Body of pancreas (tissue), 4 donors: ENCODE measurements around the gene TC2N. TPM values are rescaled to one million over a fixed set of nuclear protein-coding genes. Genes with fewer than 3 reads are reported as not detected.

Experiments used
- ATAC-seq: fragments of 150-250 bp; one replicate; pipeline ENCODE4 v1.9.1; 2016
- DNase-seq, 4 donors: peaks; one replicate each; pipeline ENCODE4 v3.0.0-alpha.2; 2019
- H3K27ac ChIP-seq, 4 donors: fragments of 200-600 bp; sonication (generic); 1 replicate in 3 of 4; 2 replicates in 1 of 4; pipeline versions ENCODE4 v1.5.1 to v1.6.1; 2016 to 2019; ENCODE audit warnings: mild to moderate bottlenecking in 1 of 4, mixed read lengths in 1 of 4, moderate library complexity in 1 of 4
- H3K27me3 ChIP-seq, 2 donors: fragments of 200-600 bp; sonication (generic); one replicate each; pipeline ENCODE4 v1.6.0; 2016; ENCODE audit warnings: mild to moderate bottlenecking in 1 of 2
- H3K36me3 ChIP-seq, 2 donors: fragments of 200-600 bp; sonication (generic); replicated peaks in 1 of 2; 2 replicates each; pipeline ENCODE4 v1.5.1; 2016; ENCODE audit warnings: low read depth in 2 of 2; ENCODE audit not compliant: insufficient read depth in 1 of 2
- H3K4me1 ChIP-seq: fragments of 200-600 bp; sonication (generic); one replicate; pipeline ENCODE4 v1.6.0; 2016
- H3K4me3 ChIP-seq, 2 donors: fragments of 200-600 bp; sonication (generic); 1 replicate in 1 of 2; 2 replicates in 1 of 2; pipeline ENCODE4 v1.5.1; 2016 to 2019
- H3K9me3 ChIP-seq, 3 donors: fragments of 200-600 bp; sonication (generic); 1 replicate in 2 of 3; 2 replicates in 1 of 3; pipeline ENCODE4 v1.5.1; 2016
- POLR2A ChIP-seq, 3 donors: fragments of 450-650 bp; IDR thresholded peaks; one replicate each; pipeline ENCODE4 v1.6.1; 2016; ENCODE audit warnings: antibody characterized with exemption in 3 of 3, mild to moderate bottlenecking in 2 of 3
- WGBS, 2 donors: methylation state at CpG; one replicate each; pipeline ENCODE4 v1.1.5; 2017; 5-methylcytosine and 5-hydroxymethylcytosine counted together
- intact Hi-C: fragments of 100-400 bp; cut with DNase I; formaldehyde crosslinking; loops from one replicate; pipeline ENCODE4 v1.15.1; 2023
- total RNA-seq, 2 donors: library from RNA; depleted of rRNA; stranded (reverse); fragments of >200 nt; gene quantifications; one replicate each; pipeline ENCODE4 v1.1.0, GENCODE V29; 2016
- TF ChIP-seq, protein P1 (sequence below), 7 experiments: fragments of 450-650 bp in 4 of 7; fragments of 200-600 bp in 3 of 7; sonication (generic) in 3 of 7; IDR thresholded peaks; one replicate each; pipeline ENCODE4 v1.5.1; 2016 to 2019; ENCODE audit warnings: antibody characterized with exemption in 7 of 7

TC2N gene
- total RNA-seq, 2 donors from 2014 or later: 105 to 168 TPM

DNA sequence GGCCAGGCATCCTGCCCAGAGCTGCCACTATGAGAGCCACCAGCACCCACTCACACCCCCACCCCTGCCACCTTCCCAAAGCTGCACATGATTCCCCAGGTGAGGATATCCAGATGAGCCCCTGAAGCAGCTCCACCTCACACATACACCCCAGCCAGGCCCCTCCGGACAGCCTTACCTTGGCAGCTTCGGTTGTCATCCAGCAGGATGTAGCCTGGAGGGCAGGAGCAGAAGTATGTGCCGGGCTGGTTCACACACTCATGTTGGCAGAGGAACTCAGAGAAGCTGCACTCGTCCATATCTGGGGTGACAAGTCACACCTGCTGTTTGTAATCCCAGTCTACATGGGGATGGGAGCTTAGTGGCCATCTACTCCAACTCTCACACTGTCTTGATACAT, 15.4 kb upstream of the TC2N start:
- H3K27me3 ChIP-seq: no peaks in the 10 kb centered on the region
- no peak overlapping the region for H3K4me3 ChIP-seq
- TF ChIP-seq POLR2A (IDR thresholded peaks at IDR 0.05): no peak
- TF ChIP-seq, protein P1, sequence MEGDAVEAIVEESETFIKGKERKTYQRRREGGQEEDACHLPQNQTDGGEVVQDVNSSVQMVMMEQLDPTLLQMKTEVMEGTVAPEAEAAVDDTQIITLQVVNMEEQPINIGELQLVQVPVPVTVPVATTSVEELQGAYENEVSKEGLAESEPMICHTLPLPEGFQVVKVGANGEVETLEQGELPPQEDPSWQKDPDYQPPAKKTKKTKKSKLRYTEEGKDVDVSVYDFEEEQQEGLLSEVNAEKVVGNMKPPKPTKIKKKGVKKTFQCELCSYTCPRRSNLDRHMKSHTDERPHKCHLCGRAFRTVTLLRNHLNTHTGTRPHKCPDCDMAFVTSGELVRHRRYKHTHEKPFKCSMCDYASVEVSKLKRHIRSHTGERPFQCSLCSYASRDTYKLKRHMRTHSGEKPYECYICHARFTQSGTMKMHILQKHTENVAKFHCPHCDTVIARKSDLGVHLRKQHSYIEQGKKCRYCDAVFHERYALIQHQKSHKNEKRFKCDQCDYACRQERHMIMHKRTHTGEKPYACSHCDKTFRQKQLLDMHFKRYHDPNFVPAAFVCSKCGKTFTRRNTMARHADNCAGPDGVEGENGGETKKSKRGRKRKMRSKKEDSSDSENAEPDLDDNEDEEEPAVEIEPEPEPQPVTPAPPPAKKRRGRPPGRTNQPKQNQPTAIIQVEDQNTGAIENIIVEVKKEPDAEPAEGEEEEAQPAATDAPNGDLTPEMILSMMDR (IDR thresholded peaks at IDR 0.05): no peak
- WGBS, 2 donors: 70 to 79% methylated on average over 2 to 4 of the region's 4 CpGs
- ATAC-seq (no peak), DNase-seq (no peak)
- peaks cover 25% of the 10 kb centered on the region for H3K4me1 ChIP-seq
- H3K27ac ChIP-seq: no peak overlapping the region
- no peaks in the 10 kb centered on the region for H3K36me3 ChIP-seq
- intact Hi-C loops: loop anchor here (10.0 kb wide), 1 partner anchor 48 kb away; no protein-coding TSS in a partner anchor
- no peaks in the 10 kb centered on the region for H3K9me3 ChIP-seq

DNA sequence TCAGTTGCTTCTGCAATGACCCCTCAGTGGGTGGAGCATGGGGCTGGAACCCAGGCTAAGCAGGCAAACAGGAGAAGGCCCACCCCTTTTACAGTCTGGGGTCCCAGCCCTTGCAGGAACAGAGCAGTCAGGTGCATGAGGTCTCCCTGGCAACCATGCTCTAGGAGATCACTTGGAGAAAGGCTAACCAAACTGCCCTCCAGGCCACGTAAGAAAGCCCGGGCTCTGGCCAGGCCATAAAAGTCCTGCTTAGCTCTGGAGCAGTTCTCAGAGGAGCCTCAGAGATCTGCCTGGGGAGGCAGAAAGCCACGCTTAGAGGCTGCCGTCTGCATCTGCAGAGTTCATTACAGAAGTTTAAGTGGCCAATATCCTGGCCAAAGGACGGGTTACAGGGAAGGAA, 15.0 kb upstream of the TC2N start:
- no peak for TF ChIP-seq POLR2A (IDR thresholded peaks at IDR 0.05)
- TF ChIP-seq, protein P1 (IDR thresholded peaks at IDR 0.05): no peak
- H3K4me1 ChIP-seq: peaks cover 26% of the 10 kb centered on the region
- no peaks in the 10 kb centered on the region for H3K27me3 ChIP-seq
- H3K4me3 ChIP-seq: no peak overlapping the region
- H3K36me3 ChIP-seq: no peaks in the 10 kb centered on the region
- ATAC-seq: no peak
- DNase-seq: no peak
- no peaks in the 10 kb centered on the region for H3K9me3 ChIP-seq
- H3K27ac ChIP-seq: no peak overlapping the region
- WGBS, 2 donors: 82 to 89% methylated on average over 5 of the region's 5 CpGs
- intact Hi-C loops: loop anchor here (10.0 kb wide), 1 partner anchor 48 kb away; no protein-coding TSS in a partner anchor

DNA sequence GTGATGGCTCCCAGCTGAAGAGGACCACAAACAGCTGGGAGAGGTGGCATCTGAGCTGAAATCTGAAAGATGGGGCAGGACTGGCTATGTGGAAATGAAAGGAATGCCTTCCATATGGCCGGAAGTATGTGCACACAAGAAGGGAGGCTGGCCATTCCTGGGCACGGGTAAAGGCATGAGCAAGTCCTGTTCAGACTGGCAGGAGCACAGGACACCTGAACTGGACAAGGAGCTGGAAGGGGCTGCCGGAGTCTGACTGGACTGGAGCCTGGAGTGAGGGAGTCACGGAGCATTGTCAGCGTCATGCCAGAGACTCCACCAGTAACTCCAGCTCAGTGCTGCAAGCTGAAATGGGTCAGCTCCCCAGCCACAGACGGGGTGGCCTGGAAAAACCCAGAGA, 11.9 kb upstream of the TC2N start:
- Histone ChIP-seq H3K4me3 (no peak overlapping the region), H3K27ac (no peak overlapping the region), H3K4me1 (peaks cover 56% of the 10 kb centered on the region), H3K9me3 (no peaks in the 10 kb centered on the region), H3K27me3 (no peaks in the 10 kb centered on the region), H3K36me3 (no peaks in the 10 kb centered on the region)
- intact Hi-C loops: no loop called here
- ATAC-seq (no peak), DNase-seq (no peak)
- TF ChIP-seq POLR2A (IDR thresholded peaks at IDR 0.05): no peak
- TF ChIP-seq, protein P1 (IDR thresholded peaks at IDR 0.05): no peak
- WGBS, 2 donors: 63 to 80% methylated on average over 6 of the region's 6 CpGs

DNA sequence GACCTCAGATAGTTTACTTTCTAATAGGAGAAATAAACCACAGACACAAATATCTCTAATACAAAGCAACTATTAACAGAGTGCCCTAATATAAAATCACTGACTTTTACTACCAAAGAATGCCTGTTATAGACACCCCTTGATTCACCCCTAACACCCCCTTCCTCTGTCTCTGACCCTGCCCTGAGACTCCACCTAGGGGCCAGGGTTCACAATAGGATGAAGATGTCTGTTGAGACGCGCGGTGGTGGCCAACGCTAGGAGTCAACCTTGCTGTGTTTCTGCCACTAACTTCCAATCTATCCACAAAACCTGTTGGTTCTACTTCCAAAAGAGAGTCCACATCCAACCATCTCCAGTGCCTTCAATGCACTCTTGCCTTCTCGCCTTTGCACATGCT, 10.9 kb upstream of the TC2N start:
- Histone ChIP-seq H3K36me3 (no peaks in the 10 kb centered on the region), H3K9me3 (no peaks in the 10 kb centered on the region), H3K4me3 (no peak overlapping the region), H3K27me3 (no peaks in the 10 kb centered on the region), H3K27ac (no peak overlapping the region), H3K4me1 (peaks cover 65% of the 10 kb centered on the region)
- 97 to 99% methylated on average over 5 of the region's 5 CpGs for WGBS, 2 donors
- ATAC-seq (no peak), DNase-seq (no peak)
- no peak for TF ChIP-seq POLR2A (IDR thresholded peaks at IDR 0.05)
- TF ChIP-seq, protein P1 (IDR thresholded peaks at IDR 0.05): no peak
- intact Hi-C loops: no loop called here

DNA sequence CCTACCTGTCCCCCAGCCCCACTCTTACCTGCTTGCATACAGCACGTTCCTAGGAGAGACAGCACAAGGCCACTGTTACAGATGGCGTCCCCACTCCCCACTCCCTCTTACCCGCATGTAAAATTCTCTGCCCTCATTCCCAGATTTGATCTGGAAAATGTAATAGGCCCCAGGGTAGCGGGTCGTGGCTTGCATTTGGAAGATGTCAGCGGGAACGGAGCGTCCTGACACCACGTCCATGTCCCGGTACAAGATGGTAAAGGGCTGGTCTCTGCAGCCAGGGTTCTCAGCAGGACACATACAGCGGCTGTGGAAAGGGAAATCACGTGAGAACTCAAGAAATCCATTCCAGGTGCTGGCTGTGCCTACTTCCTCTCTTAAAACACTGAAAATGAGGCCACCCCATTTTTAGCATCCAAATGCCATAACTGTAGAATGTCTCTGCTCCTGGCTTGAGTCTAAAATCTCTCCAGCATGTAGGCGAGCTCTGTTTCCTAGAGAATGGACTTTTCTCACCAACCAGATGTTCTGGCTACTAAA, 10.1 kb upstream of the TC2N start:
- H3K4me3 ChIP-seq: no peak overlapping the region
- WGBS, 2 donors: 84 to 86% methylated on average over 13 of the region's 13 CpGs
- H3K4me1 ChIP-seq: peaks cover 73% of the 10 kb centered on the region
- H3K27ac ChIP-seq: no peak overlapping the region
- DNase-seq (no peak), ATAC-seq (no peak)
- H3K9me3 ChIP-seq: no peaks in the 10 kb centered on the region
- intact Hi-C loops: no loop called here
- no peaks in the 10 kb centered on the region for H3K36me3 ChIP-seq
- TF ChIP-seq, protein P1 (IDR thresholded peaks at IDR 0.05): no peak
- no peaks in the 10 kb centered on the region for H3K27me3 ChIP-seq
